MM.1S (cell line): ENCODE measurements around the gene HOXB5.

Experiments used
- CTCF ChIP-seq: fragments of 300-600 bp; sonication (generic); IDR thresholded peaks from 2 replicates; pipeline ENCODE4 v1.5.1; 2016; ENCODE audit warnings: antibody characterized with exemption, low read length, mixed read lengths
- EZH2 ChIP-seq: fragments of 300-600 bp; sonication (generic); optimal IDR thresholded peaks from 2 replicates; pipeline ENCODE3; 2017; ENCODE audit warnings: low read depth, mild to moderate bottlenecking, antibody characterized with exemption, low read length, mixed read lengths

DNA sequence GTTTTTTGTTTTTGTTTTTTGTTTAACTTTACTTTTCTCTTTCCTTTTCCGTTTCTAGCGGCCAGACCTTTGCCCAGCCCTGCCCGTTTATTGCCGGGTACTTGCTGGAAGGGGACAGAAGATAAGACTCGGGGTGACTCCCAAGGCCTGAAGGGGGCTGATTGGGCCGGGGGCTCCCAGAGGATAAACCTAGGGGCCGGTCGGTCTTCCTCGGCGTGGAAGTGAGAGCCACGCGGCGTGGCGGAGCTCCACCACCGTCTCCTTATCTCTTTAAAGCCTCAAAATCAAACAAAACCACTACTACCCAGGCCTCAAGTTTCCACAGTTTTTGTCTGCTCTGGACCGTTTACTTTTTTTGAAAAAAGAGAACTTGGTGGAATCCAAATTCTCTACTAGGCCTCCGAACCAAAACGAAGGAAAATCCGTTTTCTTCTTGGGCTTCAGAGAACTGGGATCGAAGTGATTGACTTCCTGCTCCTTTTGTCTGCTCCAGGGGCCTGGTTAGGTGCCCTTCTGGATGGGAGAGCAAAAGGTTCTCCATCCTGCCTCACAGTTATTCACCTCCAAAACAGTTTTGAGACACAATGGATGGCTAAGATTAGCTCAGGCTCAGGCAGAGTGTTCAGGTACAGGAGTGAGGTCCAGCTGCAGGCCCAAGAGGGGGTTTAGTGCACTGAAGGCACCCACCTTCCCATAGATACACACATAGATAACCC lies 41.1 kb upstream of the HOXB5 start:
- no peak for TF ChIP-seq CTCF
- no peak for TF ChIP-seq EZH2
